CD8-positive, alpha-beta memory T cell (primary cell): ENCODE measurements around the gene VSTM2L. TPM values are rescaled to one million over a fixed set of nuclear protein-coding genes. Genes with fewer than 3 reads are reported as not detected.

Experiments used
- CTCF ChIA-PET: fragments of 350-600 bp; sonication (Branson Sonifier 250); formaldehyde crosslinking; loops from one replicate; lab custom pipeline; 2021; ENCODE audit warnings: antibody characterized with exemption; lab: Charles Lee
- POLR2A ChIA-PET: fragments of 350-600 bp; sonication (Branson Sonifier 250); formaldehyde crosslinking; loops from one replicate; lab custom pipeline; 2021; ENCODE audit warnings: antibody characterized with exemption; lab: Charles Lee
- DNase-seq, 5 donors: peaks; one replicate each; pipeline versions ENCODE4 v3.0.0 to v3.0.0-alpha.2; 2020 to 2022; ENCODE audit warnings: mixed read lengths in 1 of 5
- H3K27ac ChIP-seq: one replicate; pipeline ENCODE4 v1.7.0; 2013; ENCODE audit warnings: low read depth, mild to moderate bottlenecking, low read length, moderate library complexity
- H3K27me3 ChIP-seq: 2 replicates; pipeline ENCODE4 v1.7.0; 2013; ENCODE audit warnings: low read length, mild to moderate bottlenecking; ENCODE audit not compliant: insufficient read depth, poor library complexity, severe bottlenecking
- H3K36me3 ChIP-seq: 2 replicates; pipeline ENCODE4 v1.7.0; 2013; ENCODE audit warnings: mild to moderate bottlenecking, low read length, moderate library complexity; ENCODE audit not compliant: insufficient read depth
- H3K4me1 ChIP-seq: 2 replicates; pipeline ENCODE4 v1.7.0; 2013; ENCODE audit warnings: mild to moderate bottlenecking, low read length, moderate library complexity; ENCODE audit not compliant: insufficient read depth
- H3K4me3 ChIP-seq: 2 replicates; pipeline ENCODE4 v1.7.0; 2013; ENCODE audit warnings: mild to moderate bottlenecking, low read length
- H3K9me3 ChIP-seq: 2 replicates; pipeline ENCODE4 v1.7.0; 2013; ENCODE audit warnings: mild to moderate bottlenecking, low read length
- H3K27ac Mint-ChIP-seq, 8 donors: one replicate each; pipeline ENCODE4 v1.8.0; 2020 to 2021; ENCODE audit warnings: mixed read lengths in 8 of 8, mild to moderate bottlenecking in 6 of 8, inconsistent platforms in 3 of 8, moderate library complexity in 3 of 8
- H3K27me3 Mint-ChIP-seq, 2 donors: one replicate each; pipeline ENCODE4 v1.8.0; 2020 to 2021; ENCODE audit warnings: mixed read lengths in 2 of 2, mild to moderate bottlenecking in 1 of 2, moderate library complexity in 1 of 2
- H3K36me3 Mint-ChIP-seq, 3 donors: one replicate each; pipeline ENCODE4 v1.8.0; 2020 to 2021; ENCODE audit warnings: mixed read lengths in 3 of 3, inconsistent platforms in 1 of 3, mild to moderate bottlenecking in 1 of 3
- H3K4me1 Mint-ChIP-seq, 3 donors: one replicate each; pipeline ENCODE4 v1.8.0; 2020 to 2021; ENCODE audit warnings: mixed read lengths in 3 of 3, inconsistent platforms in 1 of 3, mild to moderate bottlenecking in 1 of 3
- H3K4me3 Mint-ChIP-seq, 7 donors: one replicate each; pipeline ENCODE4 v1.8.0; 2020 to 2021; ENCODE audit warnings: mixed read lengths in 7 of 7, mild to moderate bottlenecking in 6 of 7, moderate library complexity in 4 of 7, inconsistent platforms in 2 of 7
- H3K9me3 Mint-ChIP-seq, 5 donors: one replicate each; pipeline ENCODE4 v1.8.0; 2020 to 2022; ENCODE audit warnings: mixed read lengths in 5 of 5, mild to moderate bottlenecking in 3 of 5, moderate library complexity in 2 of 5, inconsistent platforms in 1 of 5
- polyA plus RNA-seq: library from polyadenylated mRNA; unstranded; fragments of 300-500 nt; fragmentation: Illumina TruSeq; gene quantifications from one replicate; pipeline ENCODE4 v1.2.3, GENCODE V29; 2021
- total RNA-seq, 2 experiments: library from RNA; stranded (reverse); gene quantifications; one replicate each; pipeline ENCODE4 v1.2.3, GENCODE V29; 2021

VSTM2L gene
- total and polyA plus RNA-seq, 3 experiments from 2014 or later = not detected

DNA sequence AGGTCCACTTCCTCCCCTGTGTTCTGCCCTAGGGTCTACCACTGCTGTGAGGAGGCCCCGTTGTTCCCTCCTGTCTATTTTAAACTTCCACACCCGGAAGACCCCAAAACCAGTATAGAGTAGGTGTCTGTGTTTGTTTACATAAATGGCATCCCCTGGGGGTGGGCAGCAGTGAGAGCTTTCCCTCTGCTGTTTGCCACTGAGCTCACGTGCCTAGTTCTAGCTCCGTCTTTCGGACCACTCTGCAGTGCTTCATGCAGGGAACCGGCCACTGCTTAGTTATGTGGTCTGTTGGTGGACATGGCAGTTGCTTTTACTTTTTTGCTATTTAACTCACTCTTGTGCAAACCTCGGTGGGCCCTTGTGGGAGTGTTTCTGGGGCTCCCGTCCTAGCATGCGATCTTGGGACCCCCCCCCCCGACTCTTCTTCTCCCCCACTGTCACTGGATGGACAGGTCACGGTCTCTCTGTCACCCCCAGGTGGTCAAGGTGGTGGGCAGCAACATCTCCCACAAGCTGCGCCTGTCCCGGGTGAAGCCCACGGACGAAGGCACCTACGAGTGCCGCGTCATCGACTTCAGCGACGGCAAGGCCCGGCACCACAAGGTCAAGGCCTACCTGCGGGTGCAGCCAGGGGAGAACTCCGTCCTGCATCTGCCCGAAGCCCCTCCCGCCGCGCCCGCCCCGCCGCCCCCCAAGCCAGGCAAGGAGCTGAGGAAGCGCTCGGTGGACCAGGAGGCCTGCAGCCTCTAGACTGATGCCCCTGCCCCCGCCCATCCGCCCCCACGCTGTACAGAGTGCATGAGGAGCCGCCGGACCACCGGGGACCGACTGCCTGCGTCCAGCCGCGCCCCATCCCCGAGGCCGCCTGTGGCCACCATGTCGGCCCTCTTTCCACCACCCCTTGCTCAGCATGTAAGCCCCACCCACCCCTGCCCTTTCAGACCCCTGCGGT lies 40.9 kb downstream of the VSTM2L start:
- H3K9me3 Mint-ChIP-seq = peaks cover 0 to 6% (median 4%) of the 10 kb centered on the region in 5 donors
- ChIA-PET CTCF (no interaction called here), POLR2A (no interaction called here)
- H3K4me1 Mint-ChIP-seq = no peaks in the 10 kb centered on the region
- no peaks in the 10 kb centered on the region for H3K27me3 ChIP-seq
- no peak overlapping the region for H3K4me3 Mint-ChIP-seq
- H3K27me3 Mint-ChIP-seq = peaks cover 9 to 20% of the 10 kb centered on the region in 2 donors
- no peak overlapping the region for H3K27ac ChIP-seq
- no peak for DNase-seq
- H3K4me1 ChIP-seq = no peaks in the 10 kb centered on the region
- H3K9me3 ChIP-seq = no peaks in the 10 kb centered on the region
- no peaks in the 10 kb centered on the region for H3K36me3 ChIP-seq
- H3K27ac Mint-ChIP-seq = no peak overlapping the region
- H3K36me3 Mint-ChIP-seq = peaks cover 0 to 5% (median 0%) of the 10 kb centered on the region in 3 donors
- H3K4me3 ChIP-seq = no peak overlapping the region

GRCh38 chr20:37944456-37944981 lies 41.6 kb downstream of the VSTM2L start:
- Mint-ChIP-seq H3K27me3 (peaks cover 9 to 22% of the 10 kb centered on the region in 2 donors), H3K4me1 (no peaks in the 10 kb centered on the region), H3K36me3 (peaks cover 0 to 5% (median 0%) of the 10 kb centered on the region in 3 donors), H3K4me3 (no peak overlapping the region), H3K9me3 (peaks cover 0 to 6% (median 4%) of the 10 kb centered on the region in 5 donors), H3K27ac (no peak overlapping the region)
- no peaks in the 10 kb centered on the region for H3K36me3 ChIP-seq
- H3K27ac ChIP-seq = no peak overlapping the region
- H3K27me3 ChIP-seq = no peaks in the 10 kb centered on the region
- no peaks in the 10 kb centered on the region for H3K9me3 ChIP-seq
- CTCF ChIA-PET = no interaction called here
- POLR2A ChIA-PET = no interaction called here
- DNase-seq = no peak
- no peak overlapping the region for H3K4me3 ChIP-seq
- no peaks in the 10 kb centered on the region for H3K4me1 ChIP-seq

DNA sequence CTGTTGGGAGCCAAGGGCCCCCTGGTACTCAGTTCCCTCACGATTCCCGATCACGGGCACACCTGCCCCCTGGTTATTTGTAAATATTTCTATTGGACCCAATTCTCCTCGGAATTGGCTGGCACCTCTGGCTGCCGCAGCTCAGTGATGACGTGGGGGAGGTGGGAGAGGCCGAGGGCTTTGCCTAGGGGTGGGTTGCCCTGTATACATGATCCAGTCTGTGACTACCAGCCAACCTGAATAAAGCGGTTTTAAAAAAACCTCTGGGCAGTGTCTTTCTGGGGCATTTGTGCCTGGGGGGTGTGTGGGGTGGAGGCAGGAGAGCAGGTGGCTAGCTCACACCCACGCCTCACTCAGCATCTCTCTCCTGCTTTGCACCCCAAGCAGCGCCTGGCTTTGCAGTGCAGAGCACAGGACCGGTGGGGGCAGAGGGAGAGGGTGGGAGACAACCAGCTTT lies 42.2 kb downstream of the VSTM2L start:
- no peak overlapping the region for H3K4me3 Mint-ChIP-seq
- H3K27me3 Mint-ChIP-seq = peaks cover 9 to 22% of the 10 kb centered on the region in 2 donors
- POLR2A ChIA-PET = no interaction called here
- no peak overlapping the region for H3K27ac ChIP-seq
- no peaks in the 10 kb centered on the region for H3K4me1 ChIP-seq
- H3K36me3 ChIP-seq = no peaks in the 10 kb centered on the region
- peaks cover 0 to 5% (median 0%) of the 10 kb centered on the region in 3 donors for H3K36me3 Mint-ChIP-seq
- CTCF ChIA-PET = no interaction called here
- no peaks in the 10 kb centered on the region for H3K9me3 ChIP-seq
- no peak overlapping the region for H3K4me3 ChIP-seq
- no peaks in the 10 kb centered on the region for H3K27me3 ChIP-seq
- no peak for DNase-seq
- H3K9me3 Mint-ChIP-seq = peaks cover 0 to 6% (median 4%) of the 10 kb centered on the region in 5 donors
- H3K27ac Mint-ChIP-seq = no peak overlapping the region
- H3K4me1 Mint-ChIP-seq = no peaks in the 10 kb centered on the region

- Mint-ChIP-seq H3K4me1 (no peaks in the 10 kb centered on the region), H3K27me3 (peaks cover 7 to 22% of the 10 kb centered on the region in 2 donors), H3K4me3 (no peak overlapping the region), H3K9me3 (peaks cover 0 to 6% (median 4%) of the 10 kb centered on the region in 5 donors), H3K27ac (no peak overlapping the region), H3K36me3 (peaks cover 0 to 5% (median 0%) of the 10 kb centered on the region in 3 donors)
- ChIA-PET POLR2A (no interaction called here), CTCF (no interaction called here)
- no peaks in the 10 kb centered on the region for H3K4me1 ChIP-seq
- no peak overlapping the region for H3K27ac ChIP-seq
- DNase-seq = no peak
- H3K9me3 ChIP-seq = no peaks in the 10 kb centered on the region
- H3K27me3 ChIP-seq = no peaks in the 10 kb centered on the region
- H3K36me3 ChIP-seq = no peaks in the 10 kb centered on the region
- H3K4me3 ChIP-seq = no peak overlapping the region
Measured at GRCh38 chr20:37946946-37947345, 44.0 kb downstream of the VSTM2L start.

DNA sequence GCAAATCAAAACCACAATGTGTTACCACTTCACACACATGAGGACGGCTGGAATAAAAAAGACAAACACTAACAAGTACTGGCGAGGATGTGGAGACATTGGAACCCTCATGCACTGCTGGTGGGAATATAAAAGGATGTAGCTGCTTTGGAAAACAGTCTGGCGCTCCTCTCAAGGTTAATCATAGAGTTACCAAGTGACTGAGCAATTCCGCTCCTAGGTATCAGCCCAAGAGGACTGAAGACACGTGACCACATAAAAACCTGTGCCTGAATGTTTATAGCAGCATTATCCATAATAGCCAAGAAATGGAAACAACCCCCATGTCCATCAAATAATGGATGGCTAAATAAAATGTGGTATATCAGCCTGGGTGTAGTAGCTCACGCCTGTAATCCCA lies 45.0 kb downstream of the VSTM2L start:
- Histone ChIP-seq H3K27ac (no peak overlapping the region), H3K4me3 (no peak overlapping the region), H3K4me1 (no peaks in the 10 kb centered on the region), H3K36me3 (no peaks in the 10 kb centered on the region), H3K27me3 (no peaks in the 10 kb centered on the region), H3K9me3 (no peaks in the 10 kb centered on the region)
- POLR2A ChIA-PET = no interaction called here
- no peak for DNase-seq
- Mint-ChIP-seq H3K4me1 (no peaks in the 10 kb centered on the region), H3K4me3 (no peak overlapping the region), H3K36me3 (peaks cover 0 to 5% (median 0%) of the 10 kb centered on the region in 3 donors), H3K27ac (no peak overlapping the region), H3K9me3 (peaks cover 0 to 6% (median 4%) of the 10 kb centered on the region in 5 donors), H3K27me3 (peaks cover 7 to 22% of the 10 kb centered on the region in 2 donors)
- CTCF ChIA-PET = no interaction called here

DNA sequence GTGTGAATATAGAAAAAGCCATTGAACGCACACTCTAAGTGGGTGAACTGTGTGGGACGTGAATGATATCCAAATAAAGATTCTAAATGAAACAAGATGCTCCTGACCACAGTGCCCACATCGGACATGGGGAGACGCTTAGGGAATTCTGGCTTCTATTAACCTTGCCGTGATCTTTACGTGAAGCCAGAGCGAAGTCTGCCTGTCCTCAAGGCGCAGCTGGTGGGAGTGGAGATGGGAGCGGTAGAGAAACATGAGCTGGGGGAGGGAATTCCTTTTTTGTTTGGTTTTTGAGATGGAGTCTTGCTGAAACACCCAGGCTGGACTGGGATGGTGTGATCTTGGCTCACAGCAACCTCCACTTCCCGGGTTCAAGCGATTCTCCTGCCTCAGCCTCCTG lies 46.0 kb downstream of the VSTM2L start:
- peaks cover 0 to 5% (median 0%) of the 10 kb centered on the region in 3 donors for H3K36me3 Mint-ChIP-seq
- no peaks in the 10 kb centered on the region for H3K9me3 ChIP-seq
- no peaks in the 10 kb centered on the region for H3K4me1 Mint-ChIP-seq
- peaks cover 7 to 22% of the 10 kb centered on the region in 2 donors for H3K27me3 Mint-ChIP-seq
- H3K4me3 ChIP-seq = no peak overlapping the region
- H3K9me3 Mint-ChIP-seq = peaks cover 0 to 6% (median 4%) of the 10 kb centered on the region in 5 donors
- H3K27me3 ChIP-seq = no peaks in the 10 kb centered on the region
- ChIA-PET CTCF (no interaction called here), POLR2A (no interaction called here)
- H3K4me1 ChIP-seq = no peaks in the 10 kb centered on the region
- no peak overlapping the region for H3K27ac Mint-ChIP-seq
- no peak for DNase-seq
- H3K27ac ChIP-seq = no peak overlapping the region
- no peaks in the 10 kb centered on the region for H3K36me3 ChIP-seq
- H3K4me3 Mint-ChIP-seq = no peak overlapping the region

GRCh38 chr20:37954190-37954589 lies 51.3 kb downstream of the VSTM2L start:
- CTCF ChIA-PET = no interaction called here
- DNase-seq = no peak
- POLR2A ChIA-PET = no interaction called here

GRCh38 chr20:37954626-37955025 lies 51.7 kb downstream of the VSTM2L start:
- CTCF ChIA-PET = no interaction called here
- Histone ChIP-seq H3K9me3 (no peaks in the 10 kb centered on the region), H3K36me3 (no peaks in the 10 kb centered on the region), H3K27ac (no peak overlapping the region), H3K4me1 (no peaks in the 10 kb centered on the region), H3K27me3 (peaks cover 5% of the 10 kb centered on the region), H3K4me3 (no peak overlapping the region)
- H3K36me3 Mint-ChIP-seq = no peaks in the 10 kb centered on the region
- H3K27me3 Mint-ChIP-seq = peaks cover 8 to 18% of the 10 kb centered on the region in 2 donors
- H3K9me3 Mint-ChIP-seq = peaks cover 0 to 3% (median 2%) of the 10 kb centered on the region in 5 donors
- no peaks in the 10 kb centered on the region for H3K4me1 Mint-ChIP-seq
- H3K27ac Mint-ChIP-seq = no peak overlapping the region
- POLR2A ChIA-PET = no interaction called here
- H3K4me3 Mint-ChIP-seq = no peak overlapping the region
- DNase-seq = no peak

More at GRCh38 chr20:37954190-37954589, 51.3 kb downstream of the VSTM2L start:
- no peaks in the 10 kb centered on the region for H3K36me3 Mint-ChIP-seq
- no peak overlapping the region for H3K27ac Mint-ChIP-seq
- H3K9me3 ChIP-seq = no peaks in the 10 kb centered on the region
- H3K27me3 ChIP-seq = peaks cover 5% of the 10 kb centered on the region
- no peaks in the 10 kb centered on the region for H3K4me1 ChIP-seq
- H3K27me3 Mint-ChIP-seq = peaks cover 8 to 18% of the 10 kb centered on the region in 2 donors
- H3K4me3 ChIP-seq = no peak overlapping the region
- H3K36me3 ChIP-seq = no peaks in the 10 kb centered on the region
- no peaks in the 10 kb centered on the region for H3K4me1 Mint-ChIP-seq
- no peak overlapping the region for H3K4me3 Mint-ChIP-seq
- no peaks in the 10 kb centered on the region for H3K9me3 Mint-ChIP-seq
- H3K27ac ChIP-seq = no peak overlapping the region
